ENCODE measurements around the gene NPAS3. TPM values are rescaled to one million over a fixed set of nuclear protein-coding genes. Genes with fewer than 3 reads are reported as not detected.

The NPAS3 gene
- total RNA-seq, 1 donor from 2014 or later = not detected

GRCh38 chr14:33271216-33271615 is 332.5 kb downstream of the NPAS3 start:
- no peaks in the 10 kb centered on the region for H3K27me3 ChIP-seq
- Mint-ChIP-seq H3K27me3 (ENCODE audit: insufficient read depth, low read depth) (no peaks in the 10 kb centered on the region), H3K4me1 (peaks cover 15% of the 10 kb centered on the region), H3K27ac (no peak overlapping the region), H3K9me3 (no peaks in the 10 kb centered on the region), H3K4me3 (no peak overlapping the region), H3K36me3 (no peaks in the 10 kb centered on the region)
- H4K20me1 ChIP-seq (ENCODE audit: low read depth) = no peaks in the 10 kb centered on the region
- TF ChIP-seq CTCF (IDR thresholded peaks at IDR 0.05) = no peak
- TF ChIP-seq EZH2phosphoT487 (IDR thresholded peaks at IDR 0.05) = no peak
- TF ChIP-seq EZH2 (IDR thresholded peaks at IDR 0.05) = no peak
- no peaks in the 10 kb centered on the region for H3K36me3 ChIP-seq
- no peak for DNase-seq (ENCODE audit: low spot score)
- H3K4me2 ChIP-seq = no peak overlapping the region
- H3F3A ChIP-seq (ENCODE audit: low read depth) = peaks cover 5% of the 10 kb centered on the region
- peak overlapping the region; percentile 43 for H2AFZ ChIP-seq (replicated peaks)
- H3K9me3 ChIP-seq (ENCODE audit: low read depth) = no peaks in the 10 kb centered on the region
- H3K27ac ChIP-seq = no peak overlapping the region
- H3K4me3 ChIP-seq = no peak overlapping the region
- H3K79me2 ChIP-seq (ENCODE audit: low read depth) = no peaks in the 10 kb centered on the region
- no peak overlapping the region for H3K9ac ChIP-seq
- H3K4me1 ChIP-seq = peaks cover 19% of the 10 kb centered on the region

GRCh38 chr14:33271891-33272290 is 333.2 kb downstream of the NPAS3 start:
- no peak for TF ChIP-seq EZH2phosphoT487 (IDR thresholded peaks at IDR 0.05)
- no peak for TF ChIP-seq EZH2 (IDR thresholded peaks at IDR 0.05)
- no peak for TF ChIP-seq CTCF (IDR thresholded peaks at IDR 0.05)
- Mint-ChIP-seq H3K4me1 (peaks cover 15% of the 10 kb centered on the region), H3K27ac (no peak overlapping the region)

GRCh38 chr14:33273978-33274377 is 335.3 kb downstream of the NPAS3 start:
- H3K27me3 Mint-ChIP-seq (ENCODE audit: insufficient read depth, low read depth) = no peaks in the 10 kb centered on the region
- Histone ChIP-seq H3K4me3 (no peak overlapping the region), H4K20me1 (ENCODE audit: low read depth) (no peaks in the 10 kb centered on the region), H3K9me3 (ENCODE audit: low read depth) (no peaks in the 10 kb centered on the region), H3K79me2 (ENCODE audit: low read depth) (no peaks in the 10 kb centered on the region), H2AFZ (replicated peaks) (peak overlapping the region; percentile 13), H3F3A (ENCODE audit: low read depth) (peaks cover 5% of the 10 kb centered on the region), H3K36me3 (no peaks in the 10 kb centered on the region), H3K27me3 (no peaks in the 10 kb centered on the region), H3K4me1 (peaks cover 19% of the 10 kb centered on the region), H3K9ac (no peak overlapping the region), H3K4me2 (no peak overlapping the region), H3K27ac (no peak overlapping the region)
- H3K9me3 Mint-ChIP-seq = no peaks in the 10 kb centered on the region
- peaks cover 2% of the 10 kb centered on the region for H3K36me3 Mint-ChIP-seq
- H3K27ac Mint-ChIP-seq = no peak overlapping the region
- H3K4me3 Mint-ChIP-seq = no peak overlapping the region
- DNase-seq (ENCODE audit: low spot score) = no peak
- H3K4me1 Mint-ChIP-seq = peaks cover 15% of the 10 kb centered on the region
- TF ChIP-seq EZH2phosphoT487 (IDR thresholded peaks at IDR 0.05) (no peak), EZH2 (IDR thresholded peaks at IDR 0.05) (no peak)

More at GRCh38 chr14:33271891-33272290, 333.2 kb downstream of the NPAS3 start:
- Mint-ChIP-seq H3K27me3 (ENCODE audit: insufficient read depth, low read depth) (no peaks in the 10 kb centered on the region), H3K9me3 (no peaks in the 10 kb centered on the region), H3K4me3 (no peak overlapping the region), H3K36me3 (no peaks in the 10 kb centered on the region)
- H3K79me2 ChIP-seq (ENCODE audit: low read depth) = no peaks in the 10 kb centered on the region
- no peak overlapping the region for H3K27ac ChIP-seq
- H2AFZ ChIP-seq (replicated peaks) = no peak overlapping the region
- no peaks in the 10 kb centered on the region for H3K36me3 ChIP-seq
- peaks cover 19% of the 10 kb centered on the region for H3K4me1 ChIP-seq
- H3K9ac ChIP-seq = no peak overlapping the region
- H3K4me3 ChIP-seq = no peak overlapping the region
- H3F3A ChIP-seq (ENCODE audit: low read depth) = peaks cover 5% of the 10 kb centered on the region
- H4K20me1 ChIP-seq (ENCODE audit: low read depth) = no peaks in the 10 kb centered on the region
- H3K9me3 ChIP-seq (ENCODE audit: low read depth) = no peaks in the 10 kb centered on the region
- no peak overlapping the region for H3K4me2 ChIP-seq
- DNase-seq (ENCODE audit: low spot score) = no peak
- no peaks in the 10 kb centered on the region for H3K27me3 ChIP-seq

GRCh38 chr14:33275879-33276278 is 337.2 kb downstream of the NPAS3 start:
- H3K27ac Mint-ChIP-seq = no peak overlapping the region

More at GRCh38 chr14:33275879-33276278, 337.2 kb downstream of the NPAS3 start:
- H3K36me3 ChIP-seq = no peaks in the 10 kb centered on the region
- no peaks in the 10 kb centered on the region for H3K27me3 ChIP-seq
- TF ChIP-seq EZH2phosphoT487 (IDR thresholded peaks at IDR 0.05) (no peak), EZH2 (IDR thresholded peaks at IDR 0.05) (no peak), CTCF (IDR thresholded peaks at IDR 0.05) (no peak)
- Mint-ChIP-seq H3K27me3 (ENCODE audit: insufficient read depth, low read depth) (no peaks in the 10 kb centered on the region), H3K9me3 (no peaks in the 10 kb centered on the region), H3K4me3 (no peak overlapping the region), H3K4me1 (peaks cover 19% of the 10 kb centered on the region), H3K36me3 (peaks cover 2% of the 10 kb centered on the region)
- H3K4me1 ChIP-seq = peaks cover 19% of the 10 kb centered on the region
- H3K9ac ChIP-seq = no peak overlapping the region
- no peak overlapping the region for H3K4me2 ChIP-seq
- H4K20me1 ChIP-seq (ENCODE audit: low read depth) = no peaks in the 10 kb centered on the region
- H3K27ac ChIP-seq = no peak overlapping the region
- H3K9me3 ChIP-seq (ENCODE audit: low read depth) = no peaks in the 10 kb centered on the region
- no peaks in the 10 kb centered on the region for H3K79me2 ChIP-seq (ENCODE audit: low read depth)
- DNase-seq (ENCODE audit: low spot score) = no peak
- peaks cover 5% of the 10 kb centered on the region for H3F3A ChIP-seq (ENCODE audit: low read depth)
- no peak overlapping the region for H2AFZ ChIP-seq (replicated peaks)
- H3K4me3 ChIP-seq = no peak overlapping the region
